ENCODE results near the gene SRRT.

The SRRT gene

DNA sequence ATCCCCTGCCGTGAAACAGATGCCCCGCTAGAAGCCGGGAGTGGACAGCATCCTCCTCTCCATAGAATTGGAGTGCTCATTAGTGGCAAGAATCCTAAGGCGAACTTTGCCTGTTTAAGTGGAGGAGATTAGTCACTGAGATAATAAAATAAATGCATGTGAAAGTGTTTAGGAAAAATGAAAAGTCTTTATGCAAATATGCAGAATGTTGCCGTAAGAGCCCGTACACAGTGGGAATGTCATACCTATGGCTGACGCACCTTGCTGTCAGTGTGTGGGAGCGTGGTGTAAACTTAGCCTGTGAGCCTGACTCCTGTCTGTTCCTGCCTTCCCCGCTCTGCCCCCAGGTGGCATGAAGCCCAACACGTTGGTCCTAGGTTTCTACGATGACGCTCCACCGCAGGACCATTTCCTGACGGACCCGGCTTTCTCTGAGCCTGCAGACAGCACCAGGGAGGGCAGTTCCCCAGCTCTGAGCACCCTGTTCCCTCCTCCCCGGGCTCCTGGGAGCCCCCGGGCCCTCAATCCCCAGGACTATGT is 9.5 kb upstream of the SRRT start:
- H3K36me3 ChIP-seq (ENCODE audit: low read depth) = peaks cover 32% of the 10 kb centered on the region
- H3K4me1 ChIP-seq (ENCODE audit: insufficient read depth, poor library complexity, severe bottlenecking) = peaks cover 18% of the 10 kb centered on the region
- no peaks in the 10 kb centered on the region for H3K27me3 ChIP-seq (ENCODE audit: insufficient read depth, poor library complexity, severe bottlenecking)
- H3K4me3 ChIP-seq (ENCODE audit: severe bottlenecking) = peak overlapping the region; percentile 83
- peak overlapping the region; percentile 98 for H3K27ac ChIP-seq (ENCODE audit: poor library complexity, severe bottlenecking)
- ATAC-seq (ENCODE audit: low read depth) (peak; percentile 82), DNase-seq (ENCODE audit: low spot score) (peak; percentile 95)
- no peaks in the 10 kb centered on the region for H3K9me3 ChIP-seq (ENCODE audit: severe bottlenecking)
- TF ChIP-seq, protein P1, sequence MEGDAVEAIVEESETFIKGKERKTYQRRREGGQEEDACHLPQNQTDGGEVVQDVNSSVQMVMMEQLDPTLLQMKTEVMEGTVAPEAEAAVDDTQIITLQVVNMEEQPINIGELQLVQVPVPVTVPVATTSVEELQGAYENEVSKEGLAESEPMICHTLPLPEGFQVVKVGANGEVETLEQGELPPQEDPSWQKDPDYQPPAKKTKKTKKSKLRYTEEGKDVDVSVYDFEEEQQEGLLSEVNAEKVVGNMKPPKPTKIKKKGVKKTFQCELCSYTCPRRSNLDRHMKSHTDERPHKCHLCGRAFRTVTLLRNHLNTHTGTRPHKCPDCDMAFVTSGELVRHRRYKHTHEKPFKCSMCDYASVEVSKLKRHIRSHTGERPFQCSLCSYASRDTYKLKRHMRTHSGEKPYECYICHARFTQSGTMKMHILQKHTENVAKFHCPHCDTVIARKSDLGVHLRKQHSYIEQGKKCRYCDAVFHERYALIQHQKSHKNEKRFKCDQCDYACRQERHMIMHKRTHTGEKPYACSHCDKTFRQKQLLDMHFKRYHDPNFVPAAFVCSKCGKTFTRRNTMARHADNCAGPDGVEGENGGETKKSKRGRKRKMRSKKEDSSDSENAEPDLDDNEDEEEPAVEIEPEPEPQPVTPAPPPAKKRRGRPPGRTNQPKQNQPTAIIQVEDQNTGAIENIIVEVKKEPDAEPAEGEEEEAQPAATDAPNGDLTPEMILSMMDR (IDR thresholded peaks at IDR 0.05; ENCODE audit: poor library complexity, severe bottlenecking) = peak; percentile 49

DNA sequence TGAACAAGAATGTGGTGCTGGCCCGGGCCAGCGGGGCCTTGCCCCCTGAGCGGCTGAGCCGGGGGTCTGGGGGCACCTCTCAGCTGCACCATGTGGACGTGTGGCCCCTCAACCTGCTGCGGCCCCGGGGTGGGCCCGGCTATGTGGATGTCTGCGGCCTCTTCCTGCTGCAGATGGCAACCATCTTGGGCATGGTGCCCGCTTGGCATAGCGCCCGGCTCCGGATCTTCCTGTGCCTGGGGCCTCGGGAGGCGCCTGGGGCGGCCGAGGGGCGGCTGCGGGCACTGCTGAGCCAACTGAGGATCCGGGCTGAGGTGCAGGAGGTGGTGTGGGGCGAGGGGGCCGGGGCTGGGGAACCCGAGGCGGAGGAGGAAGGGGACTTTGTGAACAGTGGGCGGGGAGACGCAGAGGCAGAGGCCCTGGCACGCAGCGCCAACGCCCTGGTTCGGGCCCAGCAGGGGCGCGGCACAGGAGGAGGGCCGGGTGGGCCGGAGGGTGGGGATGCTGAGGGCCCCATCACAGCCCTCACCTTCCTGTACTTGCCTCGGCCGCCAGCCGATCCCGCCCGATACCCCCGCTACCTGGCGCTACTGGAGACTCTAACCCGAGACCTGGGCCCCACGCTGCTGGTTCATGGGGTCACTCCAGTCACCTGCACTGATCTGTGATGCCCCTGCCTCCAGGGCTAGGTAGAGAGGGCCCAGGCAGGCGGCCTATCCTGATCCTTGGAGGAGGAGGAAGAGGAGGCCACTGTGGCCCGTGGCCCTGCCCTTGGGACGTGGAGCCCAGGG is 8.8 kb upstream of the SRRT start:
- H3K4me1 ChIP-seq (ENCODE audit: insufficient read depth, poor library complexity, severe bottlenecking) = peaks cover 18% of the 10 kb centered on the region
- peak overlapping the region; percentile 83 for H3K4me3 ChIP-seq (ENCODE audit: severe bottlenecking)
- H3K27ac ChIP-seq (ENCODE audit: poor library complexity, severe bottlenecking) = peak overlapping the region; percentile 98
- ATAC-seq (ENCODE audit: low read depth) = peak; percentile 54
- peak; percentile 85 for DNase-seq (ENCODE audit: low spot score)
- TF ChIP-seq, protein P1 (IDR thresholded peaks at IDR 0.05; ENCODE audit: poor library complexity, severe bottlenecking) = no peak
- peaks cover 34% of the 10 kb centered on the region for H3K36me3 ChIP-seq (ENCODE audit: low read depth)
- no peaks in the 10 kb centered on the region for H3K27me3 ChIP-seq (ENCODE audit: insufficient read depth, poor library complexity, severe bottlenecking)
- H3K9me3 ChIP-seq (ENCODE audit: severe bottlenecking) = no peaks in the 10 kb centered on the region

DNA sequence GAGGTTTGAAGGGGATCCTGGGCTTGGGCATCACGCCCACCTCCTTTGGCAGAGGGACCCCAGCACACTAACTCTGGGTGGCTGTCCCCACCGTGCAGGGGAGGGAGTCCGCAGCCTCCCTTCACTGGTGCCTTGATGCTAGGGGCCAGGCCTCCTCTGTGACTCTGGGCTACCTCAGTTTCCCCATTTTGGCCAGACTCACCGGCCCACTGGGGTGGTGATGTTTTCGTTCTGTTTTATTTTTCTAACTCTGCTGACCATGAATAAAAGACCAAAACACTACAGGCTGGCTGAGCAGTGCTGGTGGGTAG is 8.2 kb upstream of the SRRT start:
- ATAC-seq (ENCODE audit: low read depth) (no peak), DNase-seq (ENCODE audit: low spot score) (no peak)
- TF ChIP-seq, protein P1 (IDR thresholded peaks at IDR 0.05; ENCODE audit: poor library complexity, severe bottlenecking) = no peak
- no peaks in the 10 kb centered on the region for H3K9me3 ChIP-seq (ENCODE audit: severe bottlenecking)
- peaks cover 18% of the 10 kb centered on the region for H3K4me1 ChIP-seq (ENCODE audit: insufficient read depth, poor library complexity, severe bottlenecking)
- no peaks in the 10 kb centered on the region for H3K27me3 ChIP-seq (ENCODE audit: insufficient read depth, poor library complexity, severe bottlenecking)
- peak overlapping the region; percentile 98 for H3K27ac ChIP-seq (ENCODE audit: poor library complexity, severe bottlenecking)
- H3K36me3 ChIP-seq (ENCODE audit: low read depth) = peaks cover 39% of the 10 kb centered on the region
- peak overlapping the region; percentile 83 for H3K4me3 ChIP-seq (ENCODE audit: severe bottlenecking)

DNA sequence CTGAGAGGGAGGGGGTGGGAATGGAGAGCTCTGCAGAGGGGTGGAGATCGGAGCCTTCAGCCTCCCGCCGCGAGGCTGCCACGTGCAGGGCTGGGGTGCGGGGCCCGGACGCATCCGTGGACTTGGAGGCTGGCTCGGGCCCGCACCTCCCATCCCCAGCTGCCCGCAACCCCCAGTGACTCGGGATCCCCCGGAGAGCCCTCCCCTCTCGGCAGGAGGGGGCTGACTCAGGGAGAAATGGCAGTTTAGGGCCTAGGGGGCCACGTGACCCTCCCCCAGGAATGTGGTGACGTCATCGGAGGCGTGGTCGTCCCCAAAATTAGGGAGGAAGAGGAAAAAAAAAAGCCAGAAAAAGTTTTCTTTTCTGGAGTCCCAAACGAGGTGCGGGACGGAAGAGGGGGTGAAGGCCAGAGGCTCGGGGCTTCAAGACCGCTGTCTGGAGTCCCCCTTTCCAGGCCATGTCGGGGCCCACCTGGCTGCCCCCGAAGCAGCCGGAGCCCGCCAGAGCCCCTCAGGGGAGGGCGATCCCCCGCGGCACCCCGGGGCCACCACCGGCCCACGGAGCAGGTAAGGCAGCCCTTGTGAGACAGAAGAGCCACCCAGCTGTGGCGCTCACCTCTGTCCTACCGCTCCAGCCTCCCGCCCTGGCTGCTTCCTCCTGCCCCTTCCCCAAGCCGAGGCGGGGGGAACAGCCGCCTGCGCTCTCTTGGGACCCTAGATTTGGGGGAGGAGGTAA is 7.7 kb upstream of the SRRT start, which contains the start of gene TRIP6:
Gene TRIP6 (plus strand): TSS at position 348 of the 736 bp plus-strand sequence. CDS start 111 bp downstream, at position 459.
- Histone ChIP-seq H3K27ac (ENCODE audit: poor library complexity, severe bottlenecking) (peak within 1 kb of the TSS; percentile 98), H3K9me3 (ENCODE audit: severe bottlenecking) (no peaks in the 10 kb centered on the region), H3K36me3 (ENCODE audit: low read depth) (peaks cover 42% of the 10 kb centered on the region), H3K4me3 (ENCODE audit: severe bottlenecking) (peak within 1 kb of the TSS; percentile 83), H3K4me1 (ENCODE audit: insufficient read depth, poor library complexity, severe bottlenecking) (peaks cover 18% of the 10 kb centered on the region), H3K27me3 (ENCODE audit: insufficient read depth, poor library complexity, severe bottlenecking) (no peaks in the 10 kb centered on the region)
- peak; percentile 92 for DNase-seq (ENCODE audit: low spot score)
- TF ChIP-seq, protein P1 (IDR thresholded peaks at IDR 0.05; ENCODE audit: poor library complexity, severe bottlenecking) = no peak
- peak; percentile 44 for ATAC-seq (ENCODE audit: low read depth)

Measured in RWPE2 (cell line).